Activated B cell treated with CpG ODN at 0.5 μM for 24 hours (primary cell): ENCODE results near the gene PRKAG2. TPM values are rescaled to one million over a fixed set of nuclear protein-coding genes. Genes with fewer than 3 reads are reported as not detected.

Source experiments
- ATAC-seq: fragments of 200-7000 bp; cut with Tn5 transposase; one replicate; pipeline ENCODE4 v1.10.0; 2021; ENCODE audit warnings: low read depth, mild to moderate bottlenecking, moderate library complexity
- CTCF ChIA-PET: fragments of 350-600 bp; sonication (Branson Sonifier 250); formaldehyde crosslinking; loops from one replicate; lab custom pipeline; 2021; ENCODE audit warnings: antibody characterized with exemption; lab: Charles Lee
- POLR2A ChIA-PET: fragments of 350-600 bp; sonication (Branson Sonifier 250); formaldehyde crosslinking; loops from one replicate; lab custom pipeline; 2021; ENCODE audit warnings: antibody characterized with exemption; lab: Charles Lee
- DNase-seq: peaks from one replicate; pipeline ENCODE4 v3.0.0; 2022
- H3K27ac Mint-ChIP-seq: one replicate; pipeline ENCODE4 v1.8.0; 2020; ENCODE audit warnings: mixed read lengths
- H3K27me3 Mint-ChIP-seq: one replicate; pipeline ENCODE4 v1.8.0; 2021; ENCODE audit warnings: mixed read lengths
- H3K36me3 Mint-ChIP-seq: one replicate; pipeline ENCODE4 v1.8.0; 2021; ENCODE audit warnings: low read depth, mixed read lengths
- H3K4me1 Mint-ChIP-seq: one replicate; pipeline ENCODE4 v1.8.0; 2021; ENCODE audit warnings: mixed read lengths
- H3K4me3 Mint-ChIP-seq: one replicate; pipeline ENCODE4 v1.8.0; 2020; ENCODE audit warnings: mild to moderate bottlenecking, mixed read lengths
- H3K9me3 Mint-ChIP-seq: one replicate; pipeline ENCODE4 v1.8.0; 2020; ENCODE audit warnings: mixed read lengths
- CTCF ChIP-seq: fragments of 200-600 bp; IDR thresholded peaks from one replicate; pipeline ENCODE4 v1.8.0; 2022; ENCODE audit warnings: antibody characterized with exemption, mild to moderate bottlenecking
- intact Hi-C: fragments of 100-400 bp; cut with micrococcal nuclease; formaldehyde crosslinking; loops from one replicate; pipeline ENCODE4 v1.15.1; 2024
- total RNA-seq: library from RNA; stranded (reverse); gene quantifications from 2 replicates; pipeline ENCODE4 v1.2.3, GENCODE V29; 2022

The PRKAG2 gene
- total RNA-seq, 1 donor from 2014 or later = 19.7 TPM

GRCh38 chr7:151822541-151823181 lies 54.3 kb downstream of the PRKAG2 start:
- ChIA-PET POLR2A (no interaction called here), CTCF (no interaction called here)
- Mint-ChIP-seq H3K36me3 (peaks cover under 1% of the 10 kb centered on the region), H3K4me1 (peaks cover 28% of the 10 kb centered on the region), H3K27ac (no peak overlapping the region), H3K9me3 (no peaks in the 10 kb centered on the region), H3K27me3 (no peaks in the 10 kb centered on the region), H3K4me3 (no peak overlapping the region)
- ATAC-seq = no peak
- no peak for TF ChIP-seq CTCF
- intact Hi-C loops = no loop called here
- no peak for DNase-seq

GRCh38 chr7:151821806-151822540 lies 54.9 kb downstream of the PRKAG2 start:
- H3K9me3 Mint-ChIP-seq = no peaks in the 10 kb centered on the region
- no peak overlapping the region for H3K27ac Mint-ChIP-seq
- intact Hi-C loops = no loop called here
- no peak for DNase-seq
- CTCF ChIA-PET = no interaction called here
- H3K36me3 Mint-ChIP-seq = no peaks in the 10 kb centered on the region
- TF ChIP-seq CTCF = no peak
- H3K27me3 Mint-ChIP-seq = no peaks in the 10 kb centered on the region
- no peak for ATAC-seq
- H3K4me1 Mint-ChIP-seq = peaks cover 30% of the 10 kb centered on the region
- POLR2A ChIA-PET = no interaction called here
- H3K4me3 Mint-ChIP-seq = no peak overlapping the region

- H3K9me3 Mint-ChIP-seq = no peaks in the 10 kb centered on the region
- ATAC-seq = no peak
- DNase-seq = no peak
- ChIA-PET CTCF (no interaction called here), POLR2A (no interaction called here)
- peaks cover 2% of the 10 kb centered on the region for H3K36me3 Mint-ChIP-seq
- H3K4me3 Mint-ChIP-seq = no peak overlapping the region
- intact Hi-C loops = no loop called here
- H3K27me3 Mint-ChIP-seq = no peaks in the 10 kb centered on the region
- H3K4me1 Mint-ChIP-seq = peaks cover 24% of the 10 kb centered on the region
- no peak overlapping the region for H3K27ac Mint-ChIP-seq
- no peak for TF ChIP-seq CTCF
These were observed 55.7 kb downstream of the PRKAG2 start for GRCh38 chr7:151821226-151821625.

- H3K4me3 Mint-ChIP-seq = no peak overlapping the region
- no peak for TF ChIP-seq CTCF
- ChIA-PET POLR2A (no interaction called here), CTCF (no interaction called here)
- no peak for DNase-seq
- ATAC-seq = no peak
- H3K27me3 Mint-ChIP-seq = no peaks in the 10 kb centered on the region
- H3K36me3 Mint-ChIP-seq = peaks cover 2% of the 10 kb centered on the region
- no peaks in the 10 kb centered on the region for H3K9me3 Mint-ChIP-seq
- no peak overlapping the region for H3K27ac Mint-ChIP-seq
- peaks cover 21% of the 10 kb centered on the region for H3K4me1 Mint-ChIP-seq
- intact Hi-C loops = no loop called here
These were observed 56.3 kb downstream of the PRKAG2 start for GRCh38 chr7:151820491-151821105.

GRCh38 chr7:151819866-151820265 lies 57.0 kb downstream of the PRKAG2 start:
- H3K4me1 Mint-ChIP-seq = peaks cover 19% of the 10 kb centered on the region
- H3K36me3 Mint-ChIP-seq = peaks cover 2% of the 10 kb centered on the region
- DNase-seq = no peak
- no peaks in the 10 kb centered on the region for H3K9me3 Mint-ChIP-seq
- ChIA-PET CTCF (no interaction called here), POLR2A (no interaction called here)
- no peak overlapping the region for H3K4me3 Mint-ChIP-seq
- intact Hi-C loops = no loop called here
- no peak overlapping the region for H3K27ac Mint-ChIP-seq
- ATAC-seq = no peak
- TF ChIP-seq CTCF = no peak
- H3K27me3 Mint-ChIP-seq = no peaks in the 10 kb centered on the region
